Upper lobe of left lung (tissue), 6 donors: Measurements from ENCODE around the gene TMEM271. TPM values are rescaled to one million over a fixed set of nuclear protein-coding genes. Genes with fewer than 3 reads are reported as not detected.
"Not testable (repeated sequence)": the region's sequence is repeated elsewhere in the genome, so short reads cannot be mapped to it uniquely, and the experiment has no call there.

Source experiments
- ATAC-seq, 2 donors: fragments of 200-7000 bp; cut with Tn5 transposase; one replicate each; pipeline ENCODE4 v1.9.1; 2022; ENCODE audit warnings: mild to moderate bottlenecking in 2 of 2, moderate library complexity in 2 of 2; ENCODE audit not compliant: low FRiP score in 2 of 2
- DNase-seq, 2 donors: peaks; one replicate each; pipeline ENCODE4 v3.0.0-alpha.2; 2019 to 2020
- H3K27ac ChIP-seq, 4 donors: fragments of 200-600 bp; sonication (generic); one replicate each; pipeline ENCODE4 v1.5.1; 2016 to 2019
- H3K27me3 ChIP-seq, 4 donors: fragments of 200-600 bp; sonication (generic); one replicate each; pipeline ENCODE4 v1.5.1; 2017 to 2019
- H3K36me3 ChIP-seq, 4 donors: fragments of 200-600 bp; sonication (generic); one replicate each; pipeline ENCODE4 v1.5.1; 2016 to 2019
- H3K4me1 ChIP-seq, 4 donors: fragments of 200-600 bp; sonication (generic); one replicate each; pipeline ENCODE4 v1.5.1; 2018 to 2019
- H3K4me3 ChIP-seq, 4 donors: fragments of 200-600 bp; sonication (generic); one replicate each; pipeline ENCODE4 v1.5.1; 2017 to 2019; ENCODE audit warnings: mild to moderate bottlenecking in 2 of 4, moderate library complexity in 1 of 4
- H3K9me3 ChIP-seq, 4 donors: fragments of 200-600 bp; sonication (generic); one replicate each; pipeline ENCODE4 v1.5.1; 2018 to 2019
- CTCF ChIP-seq, 6 experiments: fragments of 450-650 bp in 4 of 6; fragments of 200-600 bp in 2 of 6; sonication (generic) in 2 of 6; IDR thresholded peaks; one replicate each; pipeline ENCODE4 v1.5.1; 2016 to 2019; ENCODE audit warnings: antibody characterized with exemption in 6 of 6
- EP300 ChIP-seq, 4 donors: sonication (generic); formaldehyde crosslinking; IDR thresholded peaks; one replicate each; pipeline ENCODE4 v1.5.1; 2017; ENCODE audit warnings: antibody characterized with exemption in 4 of 4, control low read depth in 2 of 4
- POLR2A ChIP-seq, 4 donors: fragments of 450-650 bp; IDR thresholded peaks; one replicate each; pipeline ENCODE4 v1.5.1; 2016 to 2017; ENCODE audit warnings: antibody characterized with exemption in 4 of 4, mild to moderate bottlenecking in 2 of 4
- POLR2AphosphoS5 ChIP-seq, 2 donors: sonication (generic); formaldehyde crosslinking; IDR thresholded peaks; one replicate each; pipeline ENCODE4 v1.5.1; 2017; ENCODE audit warnings: antibody characterized with exemption in 2 of 2
- WGBS, 2 donors: methylation state at CpG; one replicate each; pipeline ENCODE4 v1.1.5; 2017 to 2018; 5-methylcytosine and 5-hydroxymethylcytosine counted together
- total RNA-seq, 6 donors: library from RNA; depleted of rRNA in 4 of 6; stranded (reverse); fragments of >200 nt in 4 of 6; gene quantifications; one replicate each; pipeline versions ENCODE4 v1.1.0 to v1.2.1, GENCODE V29; 2016 to 2021
- donor health status: DM: no; HTN: no; CAD: no; lungs with moderate emphysema.
- donor health status: DM: no; HTN: yes; CAD: no; lungs with severe emphysema.

Gene TMEM271
- total RNA-seq, 6 donors from 2014 or later = not detected

- TF ChIP-seq CTCF (IDR thresholded peaks at IDR 0.05) (no peak), EP300 (IDR thresholded peaks at IDR 0.05) (no peak), POLR2AphosphoS5 (IDR thresholded peaks at IDR 0.05) (no peak), POLR2A (IDR thresholded peaks at IDR 0.05) (no peak)
- ATAC-seq = no peak
- no peaks in the 10 kb centered on the region for H3K4me1 ChIP-seq
Observed at GRCh38 chr4:561426-561825, 14.7 kb downstream of the TMEM271 start.

GRCh38 chr4:560731-561291 lies 15.3 kb downstream of the TMEM271 start:
- ATAC-seq = no peak
- no peaks in the 10 kb centered on the region for H3K9me3 ChIP-seq
- H3K4me3 ChIP-seq = no peak overlapping the region
- no peak for DNase-seq
- no peaks in the 10 kb centered on the region for H3K27me3 ChIP-seq
- no peak overlapping the region for H3K27ac ChIP-seq
- TF ChIP-seq CTCF (IDR thresholded peaks at IDR 0.05) (no peak), POLR2AphosphoS5 (IDR thresholded peaks at IDR 0.05) (no peak), POLR2A (IDR thresholded peaks at IDR 0.05) (no peak)
- no peaks in the 10 kb centered on the region for H3K4me1 ChIP-seq
- H3K36me3 ChIP-seq = no peaks in the 10 kb centered on the region
- whole genome bisulfite sequencing, 2 donors = 81 to 82% methylated on average over 11 to 12 of the region's 12 CpGs

More at GRCh38 chr4:561426-561825, 14.7 kb downstream of the TMEM271 start:
- DNase-seq = no peak
- H3K27ac ChIP-seq = no peak overlapping the region
- 79 to 89% methylated on average over 5 of the region's 5 CpGs for WGBS, 2 donors
- H3K9me3 ChIP-seq = no peaks in the 10 kb centered on the region
- no peak overlapping the region for H3K4me3 ChIP-seq
- H3K36me3 ChIP-seq = no peaks in the 10 kb centered on the region
- H3K27me3 ChIP-seq = no peaks in the 10 kb centered on the region

- DNase-seq (no peak), ATAC-seq (no peak)
- H3K27ac ChIP-seq = no peak overlapping the region
- no peak overlapping the region for H3K4me3 ChIP-seq
- 75 to 90% methylated on average over 9 of the region's 9 CpGs for WGBS, 2 donors
- no peaks in the 10 kb centered on the region for H3K27me3 ChIP-seq
- H3K4me1 ChIP-seq = no peaks in the 10 kb centered on the region
- H3K9me3 ChIP-seq = no peaks in the 10 kb centered on the region
- no peak for TF ChIP-seq CTCF (IDR thresholded peaks at IDR 0.05)
- no peak for TF ChIP-seq EP300 (IDR thresholded peaks at IDR 0.05)
- TF ChIP-seq POLR2A (IDR thresholded peaks at IDR 0.05) = no peak
- TF ChIP-seq POLR2AphosphoS5 (IDR thresholded peaks at IDR 0.05) = no peak
- H3K36me3 ChIP-seq = no peaks in the 10 kb centered on the region
Observed at GRCh38 chr4:560061-560460, 16.0 kb downstream of the TMEM271 start.

GRCh38 chr4:555566-556275 lies 20.4 kb downstream of the TMEM271 start:
- Histone ChIP-seq H3K4me1 (no peaks in the 10 kb centered on the region), H3K9me3 (no peaks in the 10 kb centered on the region), H3K27ac (no peak overlapping the region), H3K4me3 (no peak overlapping the region), H3K36me3 (no peaks in the 10 kb centered on the region), H3K27me3 (no peaks in the 10 kb centered on the region)
- TF ChIP-seq EP300 (IDR thresholded peaks at IDR 0.05) = no peak
- no peak for TF ChIP-seq POLR2AphosphoS5 (IDR thresholded peaks at IDR 0.05)
- TF ChIP-seq CTCF (IDR thresholded peaks at IDR 0.05) = no peak
- no peak for TF ChIP-seq POLR2A (IDR thresholded peaks at IDR 0.05)
- WGBS, 2 donors = 90 to 93% methylated on average over 14 of the region's 14 CpGs
- ATAC-seq = no peak
- DNase-seq = no peak

- not testable (repeated sequence) for H3K27me3 ChIP-seq, H3K36me3 ChIP-seq, H3K4me3 ChIP-seq, H3K27ac ChIP-seq, DNase-seq, H3K9me3 ChIP-seq, ATAC-seq, H3K4me1 ChIP-seq
- WGBS, 2 donors = 66 to 83% methylated on average over 3 of the region's 3 CpGs
Observed at GRCh38 chr4:554793-555320, 21.2 kb downstream of the TMEM271 start.
